HG03064 (cell line): ENCODE measurements around the gene PSMA5.
"Not testable (repeated sequence)": the region's sequence is repeated elsewhere in the genome, so short reads cannot be mapped to it uniquely, and the experiment has no call there.

ENCODE experiments used
- ATAC-seq: cut with Tn5 transposase; IDR thresholded peaks from one replicate; pipeline ENCODE4 v1.9.1; 2021; ENCODE audit warnings: low read depth; ENCODE audit not compliant: unreplicated experiment

Gene PSMA5

DNA sequence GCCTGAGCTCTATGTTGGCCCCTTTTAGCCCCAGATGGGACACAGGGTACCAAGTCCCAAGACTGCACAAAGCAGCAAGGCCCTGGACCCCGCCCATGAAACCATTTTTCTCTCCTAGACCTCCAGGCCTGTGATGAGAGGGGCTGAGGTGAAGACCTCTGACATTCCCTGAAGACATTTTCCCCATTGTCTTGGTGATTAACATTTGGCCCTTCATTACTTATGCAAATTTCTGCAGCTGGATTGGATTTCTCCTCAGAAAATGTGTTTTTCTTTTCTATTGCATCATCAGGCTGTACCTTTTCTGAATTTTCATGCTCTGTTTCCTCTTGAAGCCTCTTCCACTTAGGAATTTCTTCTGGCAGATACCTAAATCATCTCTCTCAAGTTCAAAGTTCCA is 8.2 kb upstream of the PSMA5 start:
- no peak for ATAC-seq

DNA sequence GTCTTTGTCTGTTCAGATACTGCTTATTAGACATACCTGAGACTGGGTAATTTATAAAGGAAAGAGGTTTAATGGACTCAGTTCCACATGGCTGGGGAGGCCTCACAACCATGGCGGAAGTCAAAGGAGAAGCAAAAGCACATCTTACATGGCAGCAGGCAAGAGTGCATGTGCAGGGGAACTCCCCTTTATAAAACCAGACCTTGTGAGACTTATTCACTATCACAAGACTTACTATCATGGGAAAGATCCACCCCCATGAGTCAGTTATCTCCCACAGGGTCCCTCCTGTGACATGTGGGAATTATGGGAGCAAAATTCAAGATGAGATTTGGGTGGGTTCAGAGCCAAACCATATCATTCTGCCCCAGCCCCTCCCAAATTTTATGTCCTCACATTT is 7.1 kb upstream of the PSMA5 start:
- ATAC-seq, result no peak

DNA sequence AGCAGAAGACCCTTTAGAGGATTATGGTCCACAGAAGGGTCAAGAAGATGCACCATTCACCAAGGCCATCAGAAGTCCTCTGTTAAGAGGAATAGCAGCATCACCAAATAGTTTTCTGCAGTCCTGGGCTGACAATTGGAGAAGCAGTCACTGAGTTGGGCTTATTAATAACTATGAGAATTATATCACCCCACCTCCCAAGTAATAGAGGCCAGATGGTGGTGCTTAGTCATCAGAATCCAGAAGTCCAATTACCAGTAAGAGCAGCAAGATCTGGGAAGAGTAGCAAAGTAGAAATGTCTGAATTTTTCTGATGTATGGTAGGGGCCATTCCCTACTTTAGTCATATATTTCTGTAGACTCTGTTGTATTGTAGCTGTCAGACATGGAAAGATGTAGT is 6.1 kb upstream of the PSMA5 start:
- ATAC-seq, result no peak

DNA sequence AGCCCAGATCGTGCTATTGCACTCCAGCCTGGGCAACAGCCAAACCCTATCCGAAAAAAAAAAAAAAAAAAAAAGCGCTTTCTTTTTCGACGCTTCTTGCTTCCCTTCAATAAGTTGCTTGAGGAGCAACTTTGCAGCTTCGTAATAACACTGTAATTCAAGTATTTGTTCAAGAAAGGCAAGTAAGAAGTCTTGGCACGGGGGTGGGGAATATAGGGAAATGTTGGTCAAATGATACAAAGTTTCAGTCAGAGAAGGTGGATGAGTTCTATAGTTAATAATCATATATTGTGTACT is 871 bp upstream of the PSMA5 start:
- ATAC-seq, result no peak

DNA sequence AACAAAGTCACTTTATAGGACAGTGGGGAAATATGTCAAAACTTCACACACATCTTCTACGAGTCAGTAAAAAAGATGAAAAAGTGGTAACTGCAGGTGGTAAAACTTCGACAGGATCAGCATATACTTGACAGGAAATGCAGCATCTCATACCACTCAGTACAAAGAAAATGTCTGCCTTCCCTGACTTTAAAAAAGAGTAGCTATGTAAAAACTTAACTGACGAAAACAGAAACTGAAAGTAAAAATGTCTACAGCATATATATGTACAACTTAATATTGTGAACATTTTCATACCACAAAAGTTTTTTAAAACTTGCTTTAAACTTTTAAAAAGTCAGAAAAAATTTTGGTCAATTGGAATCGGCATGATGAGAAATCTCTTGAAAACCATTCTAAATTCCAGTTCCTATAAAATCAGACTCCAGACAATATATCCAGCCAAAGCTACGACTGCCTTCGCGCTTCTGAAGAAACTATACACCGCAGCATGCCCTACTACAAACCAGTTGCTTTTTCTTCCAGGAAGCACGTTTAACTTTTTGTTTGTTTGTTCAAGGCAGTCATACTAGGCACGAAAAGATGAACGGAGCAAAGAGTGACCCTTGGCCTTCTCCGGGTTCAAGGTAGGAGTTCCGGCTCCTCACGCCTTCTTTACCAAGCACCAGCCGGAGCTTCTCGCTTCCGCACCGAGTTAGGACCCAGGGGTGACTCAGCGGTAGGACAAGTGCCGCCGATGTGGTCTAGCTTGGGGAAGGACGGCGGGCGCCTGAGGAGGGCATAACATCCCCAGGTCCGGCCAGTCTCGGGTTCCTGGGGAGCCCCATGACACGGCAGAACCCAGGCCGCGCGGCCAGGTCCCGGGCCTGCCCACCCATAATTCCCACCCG is 612 bp downstream of the PSMA5 start:
- peak; percentile 23 for ATAC-seq

DNA sequence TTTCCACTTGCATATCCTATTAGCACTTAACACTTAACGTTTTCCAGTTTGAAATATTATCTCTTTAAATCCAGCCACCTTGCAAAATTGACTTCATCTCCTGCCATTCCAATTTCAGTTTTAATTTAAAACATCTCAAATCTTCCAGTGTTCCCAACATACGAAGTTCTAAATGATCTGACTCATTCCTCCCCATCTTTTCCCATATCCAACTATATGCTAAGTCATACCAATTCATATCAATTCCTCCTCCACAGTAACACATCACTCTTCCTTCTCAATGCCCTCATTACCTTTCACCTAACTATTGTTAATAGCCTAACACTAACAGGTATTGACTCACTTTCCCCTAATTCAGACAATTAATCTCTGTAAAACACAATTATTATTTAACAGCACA is 2.8 kb downstream of the PSMA5 start:
- ATAC-seq, result no peak

DNA sequence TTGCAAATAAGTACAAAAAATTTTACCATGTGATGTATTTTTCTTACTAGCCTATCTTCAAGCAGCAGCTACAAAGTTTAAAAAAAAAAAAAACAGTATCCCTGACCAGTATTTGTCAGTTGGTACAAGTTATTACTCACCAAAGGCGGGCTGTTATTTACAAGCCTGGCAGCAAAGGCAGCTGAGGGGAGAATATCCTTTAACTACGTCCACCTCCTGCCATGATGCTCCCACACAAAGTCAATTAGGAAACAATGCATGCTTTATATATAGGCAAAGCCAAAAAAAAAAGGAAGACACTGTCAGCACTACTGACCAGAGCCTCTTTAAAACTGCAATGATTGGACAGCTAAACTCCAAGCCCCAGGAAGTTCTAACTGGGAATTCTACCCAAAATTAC is 13.7 kb downstream of the PSMA5 start:
- ATAC-seq, result no peak

DNA sequence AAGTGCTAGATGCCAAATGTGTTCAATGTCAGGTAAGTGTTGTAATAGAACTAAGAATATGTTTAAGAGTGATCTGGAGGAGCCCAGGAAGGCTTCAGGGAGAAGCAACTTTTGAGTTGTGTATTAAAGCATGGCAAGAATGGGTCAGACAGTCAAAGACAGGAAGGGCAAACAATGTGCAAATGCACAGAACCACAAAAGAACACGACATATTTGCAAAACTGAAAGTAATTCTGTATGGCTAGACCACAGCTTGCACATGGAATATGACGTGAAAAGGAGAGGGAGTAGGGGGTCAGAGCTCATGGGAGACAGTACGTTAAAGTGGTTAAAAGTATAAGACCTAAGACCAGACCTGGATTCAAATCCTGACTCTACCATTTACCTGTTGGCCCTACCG is 21.4 kb downstream of the PSMA5 start:
- ATAC-seq, result no peak

DNA sequence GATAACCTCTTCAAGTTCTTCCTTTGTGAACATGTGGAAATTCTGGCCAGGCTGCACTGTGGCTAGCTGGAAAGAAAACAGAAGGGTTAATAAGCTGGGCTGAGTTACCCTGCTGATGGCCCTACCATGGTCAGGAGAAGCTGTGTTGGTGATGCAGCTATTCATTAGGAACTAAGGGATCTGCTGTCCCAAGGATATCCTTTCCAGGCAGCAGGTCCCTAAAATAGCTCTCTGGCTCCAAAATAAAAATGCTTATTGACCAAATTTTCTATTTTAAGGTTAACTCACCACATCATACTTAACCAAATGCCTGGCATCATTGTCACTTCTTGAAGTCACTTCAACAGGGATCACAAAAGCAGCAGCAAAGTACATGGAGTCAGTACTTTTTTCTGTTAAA is 24.2 kb downstream of the PSMA5 start:
- no peak for ATAC-seq

DNA sequence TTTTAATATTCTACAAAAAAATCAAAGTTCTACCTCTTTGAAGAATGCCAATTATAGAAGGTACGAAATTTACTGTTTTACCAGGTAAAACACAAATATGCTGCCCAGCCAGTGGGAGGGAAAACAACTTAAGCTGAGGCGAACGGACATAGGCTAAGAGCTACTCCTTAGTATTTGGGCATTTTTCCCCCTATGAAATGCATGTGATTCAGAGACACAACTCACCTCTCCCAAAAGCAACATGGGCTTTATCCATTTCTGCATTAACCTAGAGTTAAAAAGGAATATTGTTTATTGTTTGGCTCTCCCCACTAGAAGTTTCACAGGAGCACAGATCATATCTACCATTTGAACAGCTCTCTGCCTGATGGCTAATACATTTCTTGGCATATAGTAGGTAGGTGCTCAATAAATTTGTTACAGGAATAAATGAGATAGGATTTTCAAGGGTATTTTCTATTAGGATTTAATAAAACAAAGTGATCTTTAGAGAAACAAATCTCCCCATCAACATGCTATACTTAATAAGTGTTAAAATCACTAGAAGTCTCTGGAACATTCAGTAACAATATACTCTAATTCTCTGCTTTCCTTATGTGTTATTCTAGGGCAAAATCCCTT is 26.1 kb downstream of the PSMA5 start:
- no peak for ATAC-seq

DNA sequence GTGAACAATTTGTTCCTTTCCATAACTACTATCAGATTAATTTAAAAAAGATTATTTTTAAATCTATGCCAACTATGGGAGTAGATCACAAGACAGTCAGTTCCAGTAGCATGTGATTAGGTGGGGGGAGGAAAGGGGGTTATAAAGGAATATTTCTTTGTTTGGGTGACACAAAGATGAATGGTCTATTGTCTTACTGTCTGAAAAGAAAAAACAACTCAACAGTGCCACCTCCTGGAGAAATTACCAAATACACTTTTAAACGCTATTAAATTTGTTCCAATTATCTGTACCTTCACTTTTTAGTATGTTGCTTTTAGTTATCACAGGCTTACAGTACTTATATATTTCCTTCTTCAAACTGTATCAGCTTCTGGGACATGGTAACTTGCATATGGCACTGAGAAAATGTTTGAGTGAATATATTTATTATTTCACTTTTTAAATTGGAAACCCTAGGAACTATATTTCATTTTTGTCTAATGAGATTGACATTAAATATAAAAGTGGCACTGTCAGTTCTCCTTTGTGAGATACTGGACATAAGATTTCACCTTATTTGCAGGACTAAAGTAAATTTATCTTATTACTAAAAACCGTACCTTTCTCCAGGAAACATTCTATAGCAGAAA is 26.8 kb downstream of the PSMA5 start:
- no peak for ATAC-seq

DNA sequence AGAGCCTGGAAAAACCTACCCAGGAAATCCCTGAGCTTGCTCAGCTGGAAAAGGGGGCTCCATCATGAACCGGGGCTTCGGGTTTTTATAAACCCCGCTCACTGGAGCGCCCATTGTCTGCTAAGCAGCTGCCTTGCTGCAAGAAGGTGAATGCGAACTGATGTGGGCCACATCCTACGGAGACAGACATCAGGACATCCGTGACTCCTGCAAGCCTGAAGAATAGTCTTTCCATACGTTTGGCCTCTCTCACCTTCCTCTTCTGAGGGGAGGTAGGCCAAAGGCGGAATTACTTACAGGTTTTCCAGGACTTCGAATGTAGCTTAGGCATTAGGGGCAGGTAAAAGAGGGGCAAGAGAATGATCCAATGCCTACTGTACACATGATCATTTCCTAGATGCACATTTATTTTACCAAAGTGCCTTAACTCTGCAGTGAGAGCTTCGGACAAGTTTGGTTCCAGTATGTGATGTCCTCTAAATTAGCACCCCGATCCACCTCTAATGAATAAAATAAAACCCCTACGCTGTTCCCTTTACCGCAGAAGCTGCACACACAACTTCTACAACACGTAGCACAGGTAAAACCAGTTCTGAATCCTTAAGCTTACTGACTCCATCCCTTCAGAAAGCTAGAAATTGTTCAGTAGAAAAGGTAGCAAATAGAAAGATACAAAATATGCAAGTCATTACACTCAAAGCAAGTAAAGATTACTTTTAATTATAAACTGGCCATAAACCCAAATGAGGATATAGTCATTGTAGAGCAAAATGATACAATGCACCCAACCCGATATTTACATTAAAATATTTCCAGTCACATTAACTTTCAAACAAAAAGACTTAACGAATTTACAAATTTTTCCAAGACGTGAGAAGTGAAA is 27.7 kb downstream of the PSMA5 start:
- ATAC-seq, result no peak

DNA sequence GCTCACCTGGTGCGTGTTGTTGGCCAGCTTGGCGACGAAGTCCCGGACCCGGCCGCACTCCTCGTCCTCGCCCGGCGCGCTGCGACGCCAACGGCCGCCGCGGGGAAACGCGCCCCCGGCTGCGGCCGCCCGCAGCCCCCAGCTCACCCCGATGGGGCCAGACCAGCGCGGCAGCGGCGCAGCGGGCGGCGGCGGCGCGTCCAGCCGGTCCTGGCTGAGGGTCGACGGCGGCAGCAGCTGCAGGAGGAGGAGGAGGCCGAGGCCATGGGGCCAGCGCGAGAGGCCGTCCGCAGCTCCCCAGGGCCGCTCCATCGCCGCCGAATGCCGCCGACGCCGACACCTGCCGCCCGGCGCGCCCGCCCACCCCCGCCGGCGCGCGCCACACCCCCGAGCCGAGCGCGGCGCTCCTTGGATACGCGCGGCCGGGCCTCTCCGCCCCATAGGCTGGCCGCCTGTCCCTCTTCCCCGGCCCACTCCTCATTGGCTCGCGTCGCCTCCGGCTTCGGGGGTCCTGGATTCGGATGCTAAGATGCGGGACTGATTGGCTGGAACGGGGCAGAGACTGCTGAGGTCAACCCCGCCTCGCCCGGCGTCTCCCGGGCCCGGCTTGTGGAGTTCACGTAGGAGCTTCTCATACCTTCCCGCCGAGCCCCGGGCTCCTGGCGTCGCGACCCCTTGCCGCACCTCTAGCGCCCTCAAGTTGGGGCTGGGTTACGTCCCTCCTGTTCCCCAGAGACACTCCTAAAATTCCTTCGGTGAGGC is 28.5 kb downstream of the PSMA5 start, which contains the start of gene SORT1:
Gene SORT1 (minus strand): TSS at position 338 of the 762 bp plus-strand sequence. CDS start 26 bp downstream, at position 312.
- ATAC-seq, result peak; percentile 78

DNA sequence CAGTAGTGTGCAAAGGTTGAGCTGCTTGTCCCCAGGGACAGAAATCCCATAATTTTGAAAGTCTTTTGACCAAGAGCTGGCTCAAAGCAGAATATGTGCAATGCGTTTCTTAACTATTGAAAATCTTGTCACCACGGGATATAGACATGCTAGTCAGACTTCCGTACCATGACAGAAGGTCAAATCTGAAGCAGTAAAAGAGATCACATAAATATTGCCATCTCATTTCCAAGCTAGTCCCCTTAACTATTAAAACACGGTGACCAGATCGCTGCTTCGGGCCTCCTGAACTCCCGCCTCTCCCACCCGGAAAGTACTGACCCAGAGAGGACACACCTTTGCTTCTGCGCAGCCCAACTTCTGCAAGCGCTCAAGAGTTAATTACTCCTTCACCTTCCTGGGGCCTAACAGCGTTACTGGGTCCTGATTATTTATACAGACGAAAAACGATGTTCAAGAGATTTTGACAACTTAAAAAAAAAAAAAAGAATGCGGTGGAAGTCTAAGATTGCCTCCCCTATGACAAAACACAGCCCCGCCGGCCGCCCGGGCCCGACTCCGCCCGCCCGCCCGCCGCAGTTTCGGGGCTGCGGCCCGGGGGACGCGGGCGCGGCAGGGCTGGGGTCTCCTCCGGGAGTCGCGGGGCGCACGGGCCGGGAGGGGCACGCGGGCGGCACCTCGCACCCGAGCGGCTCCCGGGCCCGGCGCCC is 29.2 kb downstream of the PSMA5 start:
- ATAC-seq, result peak; percentile 10

DNA sequence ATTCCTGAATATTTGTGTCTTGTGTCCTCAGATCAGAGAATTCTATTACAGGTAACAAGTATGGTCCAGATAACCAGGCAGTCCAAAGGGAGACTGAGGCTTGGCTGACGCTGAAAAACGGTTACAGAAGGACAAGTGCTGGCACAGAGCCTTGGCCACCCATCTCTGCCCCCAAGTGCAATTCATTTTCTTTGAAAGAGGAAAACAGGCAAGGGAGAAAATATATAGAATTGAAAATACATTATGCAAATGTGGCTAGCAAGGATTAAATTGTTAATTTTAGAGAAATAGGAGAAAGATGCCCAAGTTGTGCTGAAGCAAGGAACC is 29.8 kb downstream of the PSMA5 start:
- no peak for ATAC-seq

DNA sequence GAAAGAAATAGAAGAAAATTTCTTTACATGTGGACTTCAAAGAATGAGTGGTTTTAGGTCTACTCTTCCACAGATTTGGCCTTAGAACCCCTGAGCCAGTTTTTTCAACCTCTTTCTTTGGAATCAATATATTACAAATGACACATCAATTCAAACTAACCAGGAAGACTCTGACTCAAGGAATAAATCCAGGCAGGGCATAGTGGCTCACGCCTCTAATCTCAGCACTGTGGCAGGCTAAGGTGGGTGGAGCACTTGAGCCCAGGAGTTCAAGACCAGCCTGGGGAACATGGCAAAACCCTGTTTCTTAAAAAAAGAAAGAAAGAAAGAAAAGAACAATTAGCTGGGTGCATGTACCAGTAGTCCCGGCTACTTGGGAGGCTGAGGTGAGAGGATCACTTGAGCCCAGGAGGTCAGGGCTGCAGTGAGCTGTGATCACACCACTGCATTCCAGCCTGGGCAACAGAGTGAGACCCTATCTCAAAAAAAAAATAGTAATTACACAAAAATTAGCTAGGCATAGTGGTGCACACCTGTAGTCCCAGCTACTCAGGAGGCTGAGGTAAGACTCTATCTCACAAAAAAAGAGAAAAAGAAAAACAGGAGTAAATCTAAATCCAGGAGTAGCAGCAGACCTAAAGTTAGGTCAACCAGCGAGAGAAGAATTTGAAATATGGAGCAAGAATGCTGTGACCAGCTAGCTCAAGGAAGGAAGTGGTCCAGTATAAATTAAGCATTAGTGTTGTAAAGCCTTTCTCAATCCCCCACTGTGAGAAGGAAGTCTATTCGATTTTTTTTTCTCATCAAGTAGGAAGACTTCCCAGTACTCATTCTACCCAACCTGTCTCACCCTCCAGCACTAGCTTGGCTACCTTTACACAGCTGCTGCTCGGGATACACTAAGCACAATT is 30.4 kb downstream of the PSMA5 start:
- ATAC-seq, result no peak

DNA sequence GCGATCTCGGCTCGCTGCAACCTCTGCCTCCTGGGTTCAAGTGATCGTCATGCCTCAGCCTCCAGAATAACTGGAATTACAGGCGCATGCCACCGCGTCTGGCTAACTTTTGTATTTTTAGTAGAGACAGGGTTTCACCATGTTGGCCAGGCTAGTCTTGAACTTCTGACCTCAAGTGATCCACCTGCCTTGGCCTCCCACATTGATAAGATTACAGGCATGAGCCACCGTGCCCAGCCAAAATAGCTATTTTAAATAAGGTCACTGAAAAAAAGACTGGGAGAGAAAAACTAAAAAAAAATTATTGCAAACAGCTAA is 31.0 kb downstream of the PSMA5 start:
- ATAC-seq, result not testable (repeated sequence)

DNA sequence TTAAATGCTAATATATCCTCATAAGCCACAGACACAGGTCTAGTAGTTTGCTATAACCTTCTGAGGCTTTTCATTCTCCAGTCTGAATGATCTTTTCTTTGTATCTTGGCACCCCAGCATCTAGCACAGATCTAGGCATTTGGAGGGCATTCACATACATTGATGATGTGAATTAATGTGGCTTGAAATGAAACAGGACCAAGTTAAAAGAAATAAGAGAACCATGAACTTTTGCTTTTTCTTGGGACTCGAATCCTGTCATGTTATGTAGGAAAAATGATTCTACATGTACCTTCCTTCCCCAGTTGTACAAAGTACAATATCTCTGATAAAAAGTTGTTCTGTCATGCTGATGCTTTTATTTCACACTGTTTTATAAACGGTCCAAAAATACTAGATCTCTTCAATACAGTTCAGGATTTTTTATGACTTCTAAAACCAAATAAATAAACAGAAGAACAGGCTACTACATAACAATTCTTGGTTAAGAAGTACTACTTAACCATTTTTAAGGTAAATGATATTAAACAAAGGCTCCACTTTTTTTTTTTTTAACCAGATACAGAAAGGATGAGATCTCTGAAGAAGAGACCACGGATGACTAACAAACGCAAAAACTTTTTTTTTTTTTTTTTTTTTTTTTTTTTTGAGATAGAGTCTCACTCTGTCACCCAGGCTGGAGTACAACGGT is 31.5 kb downstream of the PSMA5 start:
- ATAC-seq, result no peak
